Transverse colon (tissue), 4 donors: Measurements from ENCODE around the gene P2RY13.

ENCODE experiments used
- EP300 ChIP-seq: sonication (generic); formaldehyde crosslinking; IDR thresholded peaks from one replicate; pipeline ENCODE4 v1.6.1; 2017; ENCODE audit warnings: antibody characterized with exemption, low read depth
- POLR2AphosphoS5 ChIP-seq, 3 donors: sonication (generic); formaldehyde crosslinking; IDR thresholded peaks; one replicate each; pipeline ENCODE4 v1.6.1; 2016; ENCODE audit warnings: antibody characterized with exemption in 3 of 3
- TF ChIP-seq, protein P1 (sequence below), 5 experiments: fragments of 200-600 bp in 3 of 5; fragments of 450-650 bp in 2 of 5; sonication (generic) in 3 of 5; IDR thresholded peaks; 1 replicate in 2 of 5; 2 replicates in 3 of 5; pipeline ENCODE4 v1.5.1; 2016 to 2017; ENCODE audit warnings: antibody characterized with exemption in 5 of 5, inconsistent platforms in 3 of 5, mild to moderate bottlenecking in 2 of 5, moderate library complexity in 1 of 5

DNA sequence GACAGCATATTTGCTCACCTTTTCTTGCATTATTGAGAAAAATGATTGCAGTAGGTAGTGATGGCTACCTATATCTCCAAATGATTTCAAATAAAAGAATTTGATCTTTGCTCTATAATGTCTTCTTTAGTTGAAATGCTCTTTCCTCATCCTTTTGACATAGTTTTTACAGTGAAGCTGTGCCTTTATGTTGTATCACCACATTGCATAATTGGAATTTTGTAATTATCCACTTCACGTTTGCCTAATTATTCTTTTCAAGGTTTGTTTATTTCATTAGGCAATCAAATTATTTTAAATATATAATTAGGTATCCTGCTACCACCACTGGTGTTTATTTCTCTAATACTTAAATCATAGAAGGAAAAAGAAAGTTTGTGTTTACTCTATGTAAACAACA, 21.3 kb upstream of the P2RY13 start:
- TF ChIP-seq, protein P1, sequence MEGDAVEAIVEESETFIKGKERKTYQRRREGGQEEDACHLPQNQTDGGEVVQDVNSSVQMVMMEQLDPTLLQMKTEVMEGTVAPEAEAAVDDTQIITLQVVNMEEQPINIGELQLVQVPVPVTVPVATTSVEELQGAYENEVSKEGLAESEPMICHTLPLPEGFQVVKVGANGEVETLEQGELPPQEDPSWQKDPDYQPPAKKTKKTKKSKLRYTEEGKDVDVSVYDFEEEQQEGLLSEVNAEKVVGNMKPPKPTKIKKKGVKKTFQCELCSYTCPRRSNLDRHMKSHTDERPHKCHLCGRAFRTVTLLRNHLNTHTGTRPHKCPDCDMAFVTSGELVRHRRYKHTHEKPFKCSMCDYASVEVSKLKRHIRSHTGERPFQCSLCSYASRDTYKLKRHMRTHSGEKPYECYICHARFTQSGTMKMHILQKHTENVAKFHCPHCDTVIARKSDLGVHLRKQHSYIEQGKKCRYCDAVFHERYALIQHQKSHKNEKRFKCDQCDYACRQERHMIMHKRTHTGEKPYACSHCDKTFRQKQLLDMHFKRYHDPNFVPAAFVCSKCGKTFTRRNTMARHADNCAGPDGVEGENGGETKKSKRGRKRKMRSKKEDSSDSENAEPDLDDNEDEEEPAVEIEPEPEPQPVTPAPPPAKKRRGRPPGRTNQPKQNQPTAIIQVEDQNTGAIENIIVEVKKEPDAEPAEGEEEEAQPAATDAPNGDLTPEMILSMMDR (IDR thresholded peaks at IDR 0.05), result no peak
- TF ChIP-seq EP300 (no peak), POLR2AphosphoS5 (IDR thresholded peaks at IDR 0.05) (no peak)
